ENCODE measurements around the gene COL4A1.

Gene COL4A1

GRCh38 chr13:110298505-110299282 is 8.3 kb downstream of the COL4A1 start:
- H3K4me3 ChIP-seq (ENCODE audit: low read length), result no peak overlapping the region
- DNase-seq (ENCODE audit: low read depth), result no peak

GRCh38 chr13:110297766-110298504 is 9.0 kb downstream of the COL4A1 start:
- no peak overlapping the region for H3K4me3 ChIP-seq (ENCODE audit: low read length)
- DNase-seq (ENCODE audit: low read depth), result no peak
- TF ChIP-seq CTCF (IDR thresholded peaks at IDR 0.05; ENCODE audit: insufficient read depth, low read depth, low read length, missing control alignments), result no peak

More at GRCh38 chr13:110298505-110299282, 8.3 kb downstream of the COL4A1 start:
- no peak for TF ChIP-seq CTCF (IDR thresholded peaks at IDR 0.05; ENCODE audit: insufficient read depth, low read depth, low read length, missing control alignments)

GRCh38 chr13:110297011-110297410 is 9.9 kb downstream of the COL4A1 start:
- no peak for DNase-seq (ENCODE audit: low read depth)
- no peak overlapping the region for H3K4me3 ChIP-seq (ENCODE audit: low read length)
- no peak for TF ChIP-seq CTCF (IDR thresholded peaks at IDR 0.05; ENCODE audit: insufficient read depth, low read depth, low read length, missing control alignments)

GRCh38 chr13:110294622-110295021 is 12.3 kb downstream of the COL4A1 start:
- no peak overlapping the region for H3K4me3 ChIP-seq (ENCODE audit: low read length)
- no peak for TF ChIP-seq CTCF (IDR thresholded peaks at IDR 0.05; ENCODE audit: insufficient read depth, low read depth, low read length, missing control alignments)
- no peak for DNase-seq (ENCODE audit: low read depth)

- no peak overlapping the region for H3K4me3 ChIP-seq (ENCODE audit: low read length)
- no peak for TF ChIP-seq CTCF (IDR thresholded peaks at IDR 0.05; ENCODE audit: insufficient read depth, low read depth, low read length, missing control alignments)
- DNase-seq (ENCODE audit: low read depth), result no peak
Measured at GRCh38 chr13:110294146-110294545, 12.8 kb downstream of the COL4A1 start.

GRCh38 chr13:110293649-110294048 is 13.3 kb downstream of the COL4A1 start:
- no peak overlapping the region for H3K4me3 ChIP-seq (ENCODE audit: low read length)
- DNase-seq (ENCODE audit: low read depth), result no peak
- no peak for TF ChIP-seq CTCF (IDR thresholded peaks at IDR 0.05; ENCODE audit: insufficient read depth, low read depth, low read length, missing control alignments)

Measured in epithelial cell of esophagus (primary cell).